Coronary artery (tissue), 2 donors: Measurements from ENCODE around the gene OLIG3.

Source experiments
- DNase-seq: peaks from one replicate; pipeline ENCODE4 v3.0.0-alpha.2; 2017; ENCODE audit warnings: low spot score
- H3K27ac ChIP-seq, 2 donors: fragments of 200-600 bp; sonication (generic); one replicate each; pipeline ENCODE4 v1.5.1; 2016 to 2019
- H3K4me3 ChIP-seq: fragments of 200-600 bp; sonication (generic); 2 replicates; pipeline ENCODE4 v1.5.1; 2016; ENCODE audit warnings: mild to moderate bottlenecking, moderate library complexity
- CTCF ChIP-seq: fragments of 200-600 bp; sonication (generic); IDR thresholded peaks from one replicate; pipeline ENCODE4 v1.5.1; 2019; ENCODE audit warnings: antibody characterized with exemption

OLIG3 gene

GRCh38 chr6:137480431-137480830 is 13.8 kb downstream of the OLIG3 start:
- Histone ChIP-seq H3K4me3 (no peak overlapping the region), H3K27ac (no peak overlapping the region)
- TF ChIP-seq CTCF = no peak
- DNase-seq = no peak

- TF ChIP-seq CTCF = no peak
- H3K4me3 ChIP-seq = no peak overlapping the region
- no peak overlapping the region for H3K27ac ChIP-seq
- DNase-seq = no peak
These were observed 19.1 kb downstream of the OLIG3 start for GRCh38 chr6:137475103-137475502.

GRCh38 chr6:137473598-137473997 is 20.6 kb downstream of the OLIG3 start:
- no peak overlapping the region for H3K4me3 ChIP-seq
- DNase-seq = no peak
- no peak overlapping the region for H3K27ac ChIP-seq
- no peak for TF ChIP-seq CTCF

- Histone ChIP-seq H3K27ac (no peak overlapping the region), H3K4me3 (no peak overlapping the region)
- no peak for TF ChIP-seq CTCF
- DNase-seq = no peak
These were observed 21.5 kb downstream of the OLIG3 start for GRCh38 chr6:137472641-137473137.

GRCh38 chr6:137471986-137472385 is 22.2 kb downstream of the OLIG3 start:
- Histone ChIP-seq H3K4me3 (no peak overlapping the region), H3K27ac (no peak overlapping the region)
- no peak for TF ChIP-seq CTCF
- no peak for DNase-seq

- H3K27ac ChIP-seq = no peak overlapping the region
- TF ChIP-seq CTCF = no peak
- no peak for DNase-seq
- no peak overlapping the region for H3K4me3 ChIP-seq
These were observed 22.7 kb downstream of the OLIG3 start for GRCh38 chr6:137471497-137471896.

GRCh38 chr6:137467211-137467610 is 27.0 kb downstream of the OLIG3 start:
- no peak for TF ChIP-seq CTCF
- Histone ChIP-seq H3K27ac (no peak overlapping the region), H3K4me3 (no peak overlapping the region)
- DNase-seq = no peak
